Activated CD4-positive, alpha-beta T cell treated with anti-CD3 and anti-CD28 coated beads, Interleukin-2, amount 50 U/mL, for 1 hour (primary cell): ENCODE data around the gene SPATA16.
"Not testable (repeated sequence)": the region's sequence is repeated elsewhere in the genome, so short reads cannot be mapped to it uniquely, and the experiment has no call there.

Experiments used
- DNase-seq: peaks from one replicate; pipeline ENCODE4 v3.0.0-alpha.2; 2020

Gene SPATA16

DNA sequence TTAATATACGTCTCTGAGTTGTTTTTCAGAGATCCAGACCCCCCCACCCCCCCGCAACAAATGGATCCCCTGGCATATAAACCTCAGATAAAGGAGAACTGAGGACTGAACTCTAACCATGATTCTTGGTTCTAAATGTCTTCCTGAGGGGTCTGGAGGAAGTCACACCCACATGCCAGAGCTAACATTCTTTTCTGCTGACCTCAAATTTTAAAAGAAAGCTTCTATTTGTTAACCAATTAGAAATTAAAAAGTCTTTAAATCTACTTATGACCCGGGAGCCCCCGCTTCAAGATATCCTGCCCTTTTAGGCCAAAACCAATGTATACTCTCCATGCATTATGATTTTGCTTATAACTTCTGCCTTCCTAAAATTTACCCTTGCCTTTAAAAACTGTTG is 202.2 kb downstream of the SPATA16 start:
- DNase-seq, result no peak

DNA sequence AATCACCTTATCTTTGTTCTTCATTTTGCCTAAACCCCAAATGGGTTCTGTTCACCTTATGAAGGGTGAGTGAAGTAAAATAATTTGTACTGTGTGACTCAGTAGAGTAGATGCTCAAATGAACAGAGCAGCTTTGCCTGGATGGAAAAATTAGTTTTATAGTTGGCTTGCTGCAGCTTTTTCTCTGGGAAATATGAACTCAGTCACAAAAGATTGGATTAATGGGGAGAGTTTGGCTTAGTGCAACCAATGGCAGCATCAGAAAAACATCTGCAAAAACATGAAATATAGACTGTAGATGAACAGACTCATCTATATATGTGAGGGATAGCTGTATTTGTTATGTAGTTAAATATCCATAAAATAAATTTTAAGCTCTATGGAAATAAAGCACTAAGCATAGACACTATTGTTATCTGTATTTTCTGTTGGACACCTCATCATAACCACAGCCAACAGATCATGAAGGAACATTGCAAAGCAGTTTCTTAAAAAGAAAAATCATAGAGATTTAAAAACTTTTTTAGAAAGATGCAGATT is 209.2 kb downstream of the SPATA16 start:
- no peak for DNase-seq

DNA sequence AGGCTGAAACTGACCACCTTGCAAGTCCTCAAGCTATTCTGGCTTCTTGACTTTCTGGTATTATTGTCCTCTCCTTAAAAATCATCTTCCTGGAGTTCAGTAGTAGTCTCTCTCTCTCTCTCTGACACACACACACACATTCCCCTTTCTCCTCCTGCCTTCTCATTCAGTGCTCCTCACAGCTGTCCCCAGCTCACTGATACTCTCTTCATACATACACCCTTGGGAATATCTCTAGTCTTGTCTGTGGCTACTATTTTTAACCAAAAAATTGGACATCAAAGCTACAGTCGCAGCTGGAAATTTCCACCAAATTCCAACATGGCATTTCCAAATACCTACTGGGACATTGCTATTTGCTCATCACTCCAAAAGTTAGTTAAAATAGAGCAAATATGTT is 211.6 kb downstream of the SPATA16 start:
- DNase-seq, result no peak

DNA sequence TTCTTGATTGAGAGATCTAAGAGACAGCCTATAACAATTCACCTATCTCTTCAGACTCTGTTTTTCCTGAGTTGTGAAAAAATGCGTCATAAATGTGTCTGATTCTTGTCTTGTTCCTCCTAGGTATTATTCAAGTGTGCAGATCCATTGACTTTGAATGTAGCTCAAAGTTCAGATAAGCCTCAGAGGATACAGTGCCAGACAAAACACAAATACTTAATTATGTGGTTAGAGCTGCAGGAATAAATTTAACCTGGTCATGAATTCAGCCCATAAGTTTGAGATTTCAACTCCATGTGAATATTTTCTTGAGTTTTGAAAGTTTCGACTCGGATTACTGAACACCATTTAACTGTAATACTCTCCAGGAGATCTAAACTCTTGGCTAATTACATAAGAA is 216.5 kb downstream of the SPATA16 start:
- no peak for DNase-seq

DNA sequence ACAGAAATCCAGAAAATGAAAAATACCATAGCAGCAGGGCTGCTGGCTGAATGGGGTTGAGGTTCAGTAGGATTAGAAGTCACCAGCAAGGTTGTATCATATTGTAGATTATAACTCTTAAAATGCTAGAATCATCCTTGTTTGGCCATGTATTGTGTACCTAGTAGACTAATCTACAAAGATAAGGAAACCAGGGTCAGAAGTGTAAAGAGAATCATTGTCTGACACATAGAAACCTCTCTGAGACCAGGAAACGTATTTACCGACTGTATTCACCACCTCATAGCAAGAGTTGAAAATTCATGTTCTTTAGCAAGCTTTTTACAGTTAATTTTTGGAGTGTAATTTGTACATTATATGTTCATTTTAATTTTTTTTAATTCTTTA is 221.7 kb downstream of the SPATA16 start:
- DNase-seq, result no peak

DNA sequence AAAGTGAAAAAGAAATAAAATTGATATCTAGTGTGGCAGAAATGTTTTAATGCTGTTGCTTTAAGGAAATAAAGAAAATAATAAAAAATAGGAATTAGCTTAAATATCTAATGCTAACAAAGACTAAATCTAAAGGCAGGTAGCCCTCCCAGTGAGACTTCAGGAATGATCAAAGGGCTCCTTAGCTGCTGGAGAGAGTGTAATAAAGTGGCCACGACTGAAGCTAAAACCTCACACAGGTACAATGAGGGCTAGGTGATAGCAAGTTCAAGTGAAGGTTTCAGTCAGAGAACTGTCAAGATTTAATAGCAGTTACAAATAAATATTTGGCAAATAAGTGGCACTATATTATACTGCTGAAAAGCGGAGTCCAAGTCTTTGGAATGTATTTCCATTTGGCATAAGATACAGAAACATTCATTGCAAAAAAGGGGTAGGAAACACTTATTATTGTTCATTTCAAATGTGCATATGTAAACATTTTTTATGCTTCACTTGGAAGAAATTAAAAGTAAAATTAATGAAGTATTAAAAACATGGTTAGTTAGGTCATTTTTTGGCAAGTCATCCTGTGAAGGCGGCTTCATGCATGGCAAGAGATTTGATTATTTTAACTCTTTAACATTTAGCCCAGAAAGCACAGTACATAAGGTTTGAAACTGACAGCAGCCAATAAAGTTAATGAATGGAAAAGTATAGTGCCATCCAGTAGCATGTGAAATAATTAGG is 222.3 kb downstream of the SPATA16 start:
- DNase-seq, result no peak

DNA sequence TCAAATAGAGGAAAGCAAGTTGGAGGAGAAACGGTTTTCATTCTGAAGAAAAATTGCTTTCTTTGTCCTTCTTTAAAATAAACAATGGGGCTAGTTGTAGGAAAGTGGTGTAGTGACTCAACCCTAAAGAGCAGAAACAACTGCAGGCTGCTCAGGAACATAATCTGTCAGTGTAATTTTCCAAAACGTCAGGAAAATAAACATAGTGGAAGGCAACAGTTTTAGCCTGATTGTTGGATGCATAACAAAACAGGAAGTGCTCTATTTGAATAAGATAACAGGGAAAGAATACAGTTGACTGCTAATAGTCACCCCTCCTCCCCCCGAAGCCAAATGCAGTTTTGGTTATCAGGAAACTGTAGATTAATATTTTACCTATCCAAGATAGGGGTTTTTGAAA is 222.9 kb downstream of the SPATA16 start:
- DNase-seq, result no peak

DNA sequence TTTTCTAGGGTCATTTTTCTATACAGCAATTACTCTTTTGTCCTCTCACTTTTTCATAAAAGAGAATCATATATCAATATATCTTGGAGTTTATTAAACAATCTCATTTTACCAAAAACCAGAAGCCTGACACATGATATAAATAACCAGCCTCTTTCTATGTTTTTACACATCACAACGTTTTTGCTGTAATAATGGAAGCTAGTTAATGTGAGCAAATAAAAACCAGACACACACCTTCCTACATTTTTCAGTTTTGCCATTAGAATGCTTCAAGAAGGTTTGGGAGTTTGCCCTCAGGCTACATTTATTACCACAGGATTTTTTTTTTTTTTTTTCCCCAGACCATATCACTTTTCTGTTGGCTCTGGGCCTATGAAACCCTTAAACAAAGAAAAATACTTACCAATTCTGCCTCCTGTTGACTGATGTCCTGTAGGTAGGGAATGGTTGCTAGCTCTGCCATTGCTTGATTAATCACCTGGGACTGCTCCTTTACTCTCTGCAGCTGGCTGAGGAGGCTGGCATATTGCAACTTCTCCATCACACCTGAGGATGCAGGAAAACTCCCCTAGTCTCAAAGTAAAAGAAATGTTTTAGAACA is 225.0 kb downstream of the SPATA16 start:
- DNase-seq, result no peak

DNA sequence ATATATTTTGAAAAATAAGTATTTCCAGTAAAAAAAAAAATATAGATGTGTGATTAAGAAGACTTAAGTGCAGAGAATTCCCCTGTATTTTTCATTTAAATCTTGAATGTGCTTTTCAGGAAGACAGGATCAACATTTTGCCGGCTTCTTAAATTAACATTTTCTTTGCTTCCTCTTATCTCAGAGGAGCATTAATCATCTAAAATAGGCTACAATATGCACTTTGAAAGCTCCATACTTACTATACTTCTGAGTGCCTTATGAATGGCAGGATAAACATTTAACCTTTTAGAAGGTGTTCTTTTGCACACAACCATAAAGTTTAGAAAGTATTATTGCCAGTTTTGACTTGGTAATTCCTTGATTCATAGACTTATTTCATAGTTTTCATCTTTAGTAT is 226.2 kb downstream of the SPATA16 start:
- no peak for DNase-seq

DNA sequence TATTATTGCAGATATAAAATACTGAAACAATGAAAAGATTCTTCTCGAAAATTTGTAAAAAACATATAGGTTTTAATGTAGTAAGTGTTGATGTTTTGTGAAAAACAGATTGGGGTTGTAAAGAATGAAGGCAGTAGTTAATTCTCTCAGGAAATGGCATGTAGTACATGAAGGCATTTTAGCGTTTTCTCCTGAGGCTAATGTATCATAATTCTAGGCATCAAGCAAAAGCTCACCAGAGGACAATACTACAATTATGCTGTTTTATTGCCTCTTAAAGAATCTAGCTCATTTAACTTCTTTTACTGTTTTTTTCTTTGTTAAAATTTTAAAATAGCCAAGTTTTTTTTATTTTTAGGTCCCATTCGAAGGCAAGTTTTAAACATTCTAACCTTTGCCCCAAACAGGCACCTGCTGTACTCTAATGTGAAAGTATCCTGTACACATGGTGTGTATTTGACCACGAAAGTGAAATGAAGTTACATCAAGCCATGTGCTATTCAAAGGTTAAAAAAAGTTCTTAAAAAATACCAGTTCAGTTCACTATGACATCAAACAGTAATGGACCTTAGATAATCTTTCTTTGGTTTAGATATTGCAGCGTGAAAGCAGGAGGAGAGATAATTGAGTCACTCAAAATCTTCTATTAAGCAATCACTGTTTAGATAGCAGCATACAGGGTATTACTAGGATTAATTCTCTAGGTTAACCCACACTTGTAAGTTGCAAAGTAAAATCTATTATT is 227.0 kb downstream of the SPATA16 start:
- no peak for DNase-seq

DNA sequence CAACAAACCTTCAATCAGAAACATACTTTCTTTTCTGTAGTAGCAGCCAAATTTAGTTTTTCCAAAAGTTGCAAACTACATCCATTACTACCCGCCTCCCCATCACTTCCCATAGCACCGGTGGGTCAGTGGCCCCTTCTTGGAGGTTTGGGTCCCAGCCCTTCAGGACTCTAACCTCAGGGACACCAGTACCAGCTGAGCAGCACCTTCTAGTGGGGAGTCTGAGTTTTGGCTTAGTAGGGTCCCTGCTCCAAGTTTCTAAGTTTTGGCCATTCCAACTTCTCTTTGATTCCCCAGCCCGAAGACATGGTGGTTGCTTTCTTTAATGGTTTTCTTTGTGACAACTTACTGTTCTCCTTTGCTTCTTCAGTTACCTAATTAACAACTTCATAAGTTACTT is 229.9 kb downstream of the SPATA16 start:
- no peak for DNase-seq

DNA sequence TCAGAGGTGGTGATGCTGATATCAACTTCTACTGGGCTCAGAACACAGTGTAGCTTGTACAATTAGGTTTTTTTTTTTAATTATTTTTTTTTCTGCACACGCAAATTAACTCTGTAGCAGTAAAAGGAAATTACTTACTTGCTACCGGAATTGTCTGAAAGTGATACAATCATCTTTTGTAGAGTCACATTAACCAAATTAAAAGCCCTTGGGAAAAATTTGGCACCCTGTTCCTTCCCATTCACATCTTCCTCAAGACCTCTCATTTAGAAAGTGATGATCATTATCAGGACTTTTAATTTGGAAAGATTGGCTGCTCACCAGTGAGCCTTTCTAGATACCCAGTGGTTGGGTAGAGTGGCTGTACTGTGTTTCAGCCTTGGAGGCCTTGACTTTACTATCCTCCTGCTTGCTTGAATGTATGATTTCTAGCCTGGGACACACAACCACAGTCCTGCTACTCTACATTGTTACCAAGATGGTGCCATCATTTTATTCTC is 232.2 kb downstream of the SPATA16 start:
- DNase-seq, result no peak

DNA sequence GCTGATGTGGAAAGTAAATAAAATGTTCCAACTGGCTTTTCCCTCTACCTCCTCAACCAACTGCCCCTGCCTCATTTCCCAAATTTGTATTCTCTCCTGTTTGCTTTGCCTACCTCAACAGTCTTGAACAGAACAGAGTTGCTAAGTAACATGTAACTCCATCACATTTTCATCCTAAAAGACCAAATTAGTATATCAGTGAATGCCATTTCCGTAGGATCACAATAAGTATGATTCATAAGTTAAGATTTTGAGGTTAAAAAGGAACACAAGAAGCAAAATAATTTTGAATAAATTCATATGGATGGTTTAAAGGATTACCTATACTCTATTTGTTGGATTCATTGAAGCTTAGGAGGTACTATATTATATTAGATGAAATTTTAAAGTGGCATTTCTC is 235.6 kb downstream of the SPATA16 start:
- no peak for DNase-seq

DNA sequence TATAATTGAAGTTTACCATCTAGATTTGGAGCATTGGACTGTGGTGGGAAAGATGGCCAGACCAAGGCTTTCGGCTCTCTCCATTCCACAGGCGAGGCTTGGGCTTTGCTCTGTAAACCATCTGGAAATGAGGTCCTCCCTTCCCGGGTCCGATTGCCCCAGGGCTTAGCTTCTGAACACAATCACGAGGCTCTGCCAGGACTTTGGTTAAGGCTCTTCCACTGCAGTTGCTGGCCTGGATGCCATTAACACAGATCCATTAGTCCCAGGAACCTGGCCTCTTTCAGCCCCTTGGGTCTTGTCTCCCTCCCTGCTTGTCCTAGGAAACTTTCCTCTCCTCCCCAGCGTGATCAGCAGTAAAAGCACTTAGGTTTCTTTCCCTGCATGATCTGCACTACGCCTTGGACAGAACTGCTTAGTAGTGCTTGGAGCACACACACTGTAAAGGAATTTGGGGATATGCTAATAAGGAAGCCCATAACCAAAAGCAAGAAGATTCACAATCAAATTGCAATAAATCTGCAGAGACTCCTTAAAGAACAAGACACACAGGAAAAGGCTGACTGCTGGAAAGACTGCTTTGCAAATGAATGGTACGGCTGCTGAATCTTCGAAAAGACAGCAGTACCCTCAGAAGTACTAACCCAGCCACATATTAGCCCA is 236.2 kb downstream of the SPATA16 start:
- no peak for DNase-seq

DNA sequence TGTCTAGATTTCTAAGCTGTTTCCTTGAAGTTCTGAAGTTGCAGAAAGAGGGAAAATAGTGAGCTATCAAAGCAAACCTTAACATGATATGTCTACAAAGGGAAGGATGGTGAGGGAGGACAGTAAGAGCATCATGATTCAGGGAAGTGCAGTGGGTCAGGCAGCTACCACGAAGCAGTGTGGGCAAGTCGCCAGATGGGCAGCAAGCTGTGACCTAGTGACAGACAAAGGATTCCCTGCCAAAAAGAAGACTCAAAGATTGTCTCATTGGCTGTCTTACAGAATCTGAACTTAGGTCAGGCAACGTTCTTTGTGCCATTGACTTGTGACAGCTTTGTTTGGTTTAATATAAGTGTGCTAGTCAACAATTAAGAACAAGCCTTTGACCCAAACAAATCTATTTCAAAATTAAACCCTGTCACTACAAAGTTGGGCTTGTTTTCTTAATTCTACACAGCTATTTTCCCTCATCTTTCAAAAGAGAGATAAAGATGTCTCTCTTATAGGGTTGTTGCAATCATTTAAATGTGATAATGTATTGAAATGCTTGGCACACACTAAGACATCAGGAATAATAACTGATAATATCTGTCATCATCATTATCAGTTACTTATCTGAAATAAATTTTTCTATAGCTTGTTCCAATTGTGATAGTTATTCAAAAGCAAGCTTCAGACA is 237.3 kb downstream of the SPATA16 start:
- no peak for DNase-seq

DNA sequence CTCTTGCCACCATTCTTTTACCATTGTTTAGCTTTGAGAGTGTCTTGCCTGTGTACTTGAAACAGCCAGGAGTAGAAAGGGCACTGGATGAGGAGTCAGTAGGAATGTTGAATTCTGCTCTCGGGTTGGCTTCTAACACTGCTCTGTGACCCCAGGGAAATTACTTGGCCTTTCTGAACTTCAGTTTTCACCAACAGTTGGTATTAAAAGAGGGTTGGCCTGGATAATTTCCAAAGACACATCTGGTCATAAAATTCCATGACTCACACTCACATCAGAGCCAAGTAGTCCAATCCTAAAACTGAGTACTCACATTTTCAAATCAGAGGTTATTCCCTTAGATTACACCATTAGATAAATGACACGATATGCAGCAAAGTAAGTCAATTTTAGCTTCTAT is 248.9 kb downstream of the SPATA16 start:
- DNase-seq, result no peak

DNA sequence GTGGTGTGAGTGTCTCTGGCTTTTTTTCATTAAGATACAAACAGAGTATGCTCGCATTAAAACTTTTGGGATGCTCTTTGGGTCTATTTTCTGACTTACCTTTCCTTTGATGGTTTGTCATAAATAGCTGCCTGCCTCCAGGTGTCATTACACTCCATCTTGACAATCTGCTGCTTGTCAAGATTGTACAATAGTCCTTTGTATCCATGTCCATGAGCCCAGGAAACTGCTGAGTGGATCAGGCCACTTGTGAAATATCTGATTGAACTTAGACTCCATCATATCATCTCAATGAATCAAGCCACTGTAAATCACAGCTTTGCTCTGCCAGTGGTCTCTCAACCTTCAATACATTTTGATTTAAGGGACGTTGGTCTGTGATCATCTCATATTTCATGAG is 255.3 kb downstream of the SPATA16 start:
- DNase-seq, result no peak

DNA sequence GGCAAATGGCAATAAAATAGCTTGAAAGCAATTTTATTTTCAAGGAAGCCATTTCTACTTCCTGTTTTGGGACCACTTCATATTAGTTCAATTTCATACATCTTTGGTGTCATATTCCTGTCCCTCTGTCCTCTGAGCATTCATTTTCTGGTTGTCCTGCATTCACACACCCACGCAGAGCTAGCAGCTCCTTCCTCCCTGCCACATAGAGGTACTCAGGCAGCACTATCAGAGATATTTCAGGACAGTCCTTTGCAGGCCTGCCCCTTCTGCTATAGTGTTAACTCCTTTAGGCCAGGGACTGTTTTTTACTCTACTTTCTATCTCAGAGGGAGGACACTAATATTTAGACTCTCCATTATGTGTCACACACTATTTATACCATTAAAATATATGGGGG is 258.5 kb downstream of the SPATA16 start:
- DNase-seq, result no peak

DNA sequence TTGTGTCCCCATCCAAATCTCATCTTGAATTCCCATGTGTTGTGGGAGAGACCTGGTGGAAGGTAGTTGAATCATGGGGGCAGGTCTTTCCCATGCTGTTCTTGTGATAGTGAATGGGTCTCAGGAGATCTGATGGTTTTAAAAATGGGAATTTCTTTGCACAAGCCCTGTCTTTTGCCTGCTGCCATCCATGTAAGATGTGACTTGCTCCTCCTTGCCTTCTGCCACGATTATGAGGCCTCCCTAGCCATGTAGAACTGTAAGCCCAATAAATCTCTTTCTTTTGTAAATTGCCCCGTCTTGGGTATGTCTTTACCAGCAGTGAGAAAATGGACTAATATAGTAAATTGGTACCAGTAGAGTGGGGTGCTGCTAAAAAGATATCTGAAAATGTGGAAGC is 261.7 kb downstream of the SPATA16 start:
- not testable (repeated sequence) for DNase-seq

DNA sequence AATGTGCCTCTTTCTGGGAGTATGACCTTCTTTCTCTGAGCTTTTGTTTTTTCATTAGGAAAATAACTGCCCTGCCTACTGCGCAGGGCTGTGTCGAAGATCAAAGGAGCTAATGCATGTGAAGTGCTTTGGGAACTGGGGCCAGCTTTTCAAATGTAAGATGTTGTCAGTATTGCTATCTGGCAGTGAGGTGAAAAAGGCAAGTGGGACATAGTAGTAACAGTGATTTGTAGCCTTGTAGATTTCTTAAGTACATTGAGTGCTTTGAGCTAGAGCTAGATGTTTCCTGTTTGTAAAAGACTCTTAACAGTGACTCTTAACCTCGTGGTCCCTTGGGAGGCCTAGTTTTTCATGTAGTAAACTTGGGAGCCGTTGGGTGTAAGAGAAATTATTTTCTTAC is 264.0 kb downstream of the SPATA16 start:
- DNase-seq, result no peak

DNA sequence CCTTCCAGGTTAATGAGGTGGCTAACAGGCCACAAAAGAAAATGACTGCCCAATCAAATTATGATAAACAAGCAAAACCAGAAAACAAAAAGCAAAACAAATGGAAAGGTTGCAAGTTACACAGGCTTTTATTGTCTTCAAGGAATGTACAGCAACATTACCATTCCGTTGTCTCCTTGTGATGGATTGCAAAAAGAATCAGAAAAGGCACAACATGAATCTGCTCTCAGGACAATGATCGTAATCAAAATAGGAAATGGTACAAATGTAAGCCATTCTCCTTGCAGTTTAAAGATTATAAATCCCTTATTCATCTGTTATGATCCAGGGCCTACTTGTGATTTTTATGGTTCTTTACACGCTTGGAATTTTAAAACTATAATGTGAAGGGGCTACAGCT is 264.7 kb downstream of the SPATA16 start:
- DNase-seq, result no peak

DNA sequence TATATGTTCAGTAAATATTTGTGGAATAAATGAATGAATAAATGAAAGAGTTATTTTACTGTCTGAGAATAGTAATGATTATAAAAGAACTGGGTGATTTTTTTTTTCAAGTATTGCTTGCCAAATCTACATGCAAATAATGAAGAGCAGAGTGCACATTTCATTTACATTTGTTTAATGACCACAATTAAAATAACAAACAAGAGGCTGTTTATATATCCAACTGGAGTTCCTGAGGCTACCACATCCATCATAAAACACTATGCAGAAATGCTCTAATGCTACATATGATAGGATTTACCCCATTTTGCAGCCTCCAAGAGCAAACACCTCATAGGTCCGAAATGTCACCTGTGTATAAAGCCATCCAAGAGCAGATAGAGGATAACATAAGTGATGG is 266.0 kb downstream of the SPATA16 start:
- no peak for DNase-seq
